Measurements from ENCODE around the gene ZBTB7C. TPM values are rescaled to one million over a fixed set of nuclear protein-coding genes. Genes with fewer than 3 reads are reported as not detected.

Gene ZBTB7C
- total RNA-seq, 1 donor from 2014 or later: 7.4 TPM

- H3K4me3 Mint-ChIP-seq: no peak overlapping the region
- H3K9me3 Mint-ChIP-seq: peaks cover 16% of the 10 kb centered on the region
- peaks cover 21% of the 10 kb centered on the region for H3K4me1 Mint-ChIP-seq
- no peak for DNase-seq (ENCODE audit: low spot score in 2 of 2, unreplicated experiment in 2 of 2)
- TF ChIP-seq CTCF (IDR thresholded peaks at IDR 0.05; ENCODE audit: unreplicated experiment): no peak
- H3K27me3 Mint-ChIP-seq (ENCODE audit: low read depth): no peaks in the 10 kb centered on the region
- no peaks in the 10 kb centered on the region for H3K36me3 Mint-ChIP-seq
- no peak overlapping the region for H3K27ac Mint-ChIP-seq
Measured at GRCh38 chr18:48364146-48364545, 45.0 kb downstream of the ZBTB7C start.

DNA sequence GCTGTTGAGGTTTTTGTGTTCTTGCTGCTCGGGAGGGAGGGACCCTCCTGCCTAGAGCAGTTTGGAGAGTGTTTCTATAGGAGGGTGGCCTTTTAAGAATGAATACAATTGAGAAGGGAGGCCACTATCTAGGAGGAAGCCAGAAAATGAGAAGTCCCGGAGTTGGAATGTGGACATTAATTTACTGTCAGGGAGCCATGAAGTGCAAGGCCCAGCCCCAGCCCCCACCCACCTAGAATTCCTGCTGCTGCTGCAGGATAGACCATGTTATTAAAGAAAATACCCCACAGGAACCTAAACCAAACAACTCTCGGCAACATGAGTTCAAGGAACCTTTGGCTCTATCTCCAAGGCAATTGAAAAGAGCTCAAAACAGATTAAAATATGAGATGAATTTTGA, 46.0 kb downstream of the ZBTB7C start:
- Mint-ChIP-seq H3K27me3 (ENCODE audit: low read depth) (no peaks in the 10 kb centered on the region), H3K36me3 (no peaks in the 10 kb centered on the region), H3K4me1 (peaks cover 21% of the 10 kb centered on the region), H3K4me3 (no peak overlapping the region), H3K9me3 (peaks cover 12% of the 10 kb centered on the region), H3K27ac (peak overlapping the region; percentile 87)
- no peak for DNase-seq (ENCODE audit: low spot score in 2 of 2, unreplicated experiment in 2 of 2)
- no peak for TF ChIP-seq CTCF (IDR thresholded peaks at IDR 0.05; ENCODE audit: unreplicated experiment)

DNA sequence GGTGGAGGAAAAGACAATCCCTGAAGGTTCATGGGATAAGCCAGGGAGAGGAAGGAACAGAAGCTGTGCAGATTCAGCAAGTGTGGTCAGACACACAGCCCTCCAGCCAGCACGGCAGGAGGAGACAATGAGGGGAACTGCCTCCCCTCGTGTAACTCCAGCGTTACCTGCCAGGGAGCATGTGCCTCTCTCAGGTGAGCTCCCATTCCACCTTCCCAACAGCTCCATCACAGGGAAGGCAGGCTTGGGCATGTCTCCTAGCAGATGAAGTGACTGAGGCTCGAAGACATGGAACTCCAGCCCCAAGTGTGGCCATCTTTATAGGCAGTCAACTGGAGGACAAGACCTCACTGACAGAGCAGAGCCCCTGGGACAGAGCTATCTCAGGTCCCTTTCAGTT, 47.4 kb downstream of the ZBTB7C start:
- TF ChIP-seq CTCF (IDR thresholded peaks at IDR 0.05; ENCODE audit: unreplicated experiment): no peak
- Mint-ChIP-seq H3K27me3 (ENCODE audit: low read depth) (no peaks in the 10 kb centered on the region), H3K4me1 (peaks cover 30% of the 10 kb centered on the region), H3K9me3 (peaks cover 12% of the 10 kb centered on the region), H3K27ac (no peak overlapping the region), H3K4me3 (no peak overlapping the region), H3K36me3 (no peaks in the 10 kb centered on the region)
- DNase-seq (ENCODE audit: low spot score in 2 of 2, unreplicated experiment in 2 of 2): no peak

DNA sequence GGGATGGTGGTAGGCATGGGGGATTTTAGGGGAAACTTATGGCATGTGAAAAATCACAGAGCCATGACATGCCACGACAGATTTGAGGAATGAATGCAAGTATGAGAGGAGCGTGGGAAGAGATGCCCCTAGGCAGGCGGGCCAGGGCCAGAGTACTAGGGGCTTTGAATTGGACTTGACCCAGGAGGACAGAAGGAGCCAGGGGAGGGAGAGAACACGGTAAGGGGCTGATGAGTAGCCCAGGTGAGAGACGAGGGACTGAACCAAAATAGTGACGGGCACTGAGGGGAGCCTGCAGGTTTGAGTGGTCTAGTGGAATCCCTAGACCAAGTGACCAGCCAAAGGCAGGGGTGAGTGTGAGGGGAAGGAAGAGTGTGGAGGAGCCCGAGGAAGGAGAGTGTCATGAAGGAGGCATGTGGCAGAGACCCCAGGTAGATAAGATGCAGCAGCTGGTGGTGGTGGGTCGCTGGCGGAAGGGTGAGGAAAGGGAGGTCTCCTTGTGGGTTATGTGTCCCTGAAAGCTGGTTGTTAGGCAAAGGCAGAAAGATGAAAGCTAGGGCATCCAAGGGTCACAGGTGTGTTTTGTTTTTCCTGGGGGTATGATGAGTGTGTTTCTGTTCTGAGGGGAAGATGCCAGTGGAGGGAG, 48.7 kb downstream of the ZBTB7C start:
- Mint-ChIP-seq H3K36me3 (no peaks in the 10 kb centered on the region), H3K27me3 (ENCODE audit: low read depth) (no peaks in the 10 kb centered on the region), H3K27ac (no peak overlapping the region), H3K4me1 (peaks cover 39% of the 10 kb centered on the region), H3K9me3 (peaks cover 5% of the 10 kb centered on the region), H3K4me3 (no peak overlapping the region)
- TF ChIP-seq CTCF (IDR thresholded peaks at IDR 0.05; ENCODE audit: unreplicated experiment): no peak
- no peak for DNase-seq (ENCODE audit: low spot score in 2 of 2, unreplicated experiment in 2 of 2)

DNA sequence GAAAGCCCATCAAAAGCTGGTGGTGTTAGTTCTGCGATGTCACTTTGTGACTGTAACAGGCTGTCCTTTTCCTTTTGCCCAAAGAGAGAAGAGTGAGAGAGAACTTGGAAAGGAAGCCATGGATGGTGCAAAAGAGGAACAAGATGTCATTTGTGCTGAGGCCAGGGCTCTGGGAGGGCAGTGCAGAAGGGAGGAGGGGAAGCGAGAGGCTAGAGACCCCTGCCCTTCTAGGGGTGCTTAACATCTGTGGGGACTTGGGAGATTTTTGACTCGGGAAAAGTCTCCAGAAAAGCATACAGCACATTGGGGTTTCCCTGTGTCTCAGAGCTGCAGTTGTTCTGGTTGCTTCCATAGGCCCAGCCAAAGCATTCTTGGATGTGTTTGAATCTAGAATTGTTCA, 49.6 kb downstream of the ZBTB7C start:
- TF ChIP-seq CTCF (IDR thresholded peaks at IDR 0.05; ENCODE audit: unreplicated experiment): no peak
- no peak overlapping the region for H3K27ac Mint-ChIP-seq
- H3K27me3 Mint-ChIP-seq (ENCODE audit: low read depth): no peaks in the 10 kb centered on the region
- DNase-seq (ENCODE audit: low spot score in 2 of 2, unreplicated experiment in 2 of 2): no peak
- peaks cover 46% of the 10 kb centered on the region for H3K4me1 Mint-ChIP-seq
- H3K9me3 Mint-ChIP-seq: no peaks in the 10 kb centered on the region
- H3K36me3 Mint-ChIP-seq: no peaks in the 10 kb centered on the region
- no peak overlapping the region for H3K4me3 Mint-ChIP-seq

- no peak for TF ChIP-seq CTCF (IDR thresholded peaks at IDR 0.05; ENCODE audit: unreplicated experiment)
- Mint-ChIP-seq H3K27ac (no peak overlapping the region), H3K27me3 (ENCODE audit: low read depth) (no peaks in the 10 kb centered on the region), H3K9me3 (no peaks in the 10 kb centered on the region), H3K4me1 (peaks cover 46% of the 10 kb centered on the region), H3K36me3 (no peaks in the 10 kb centered on the region), H3K4me3 (no peak overlapping the region)
- no peak for DNase-seq (ENCODE audit: low spot score in 2 of 2, unreplicated experiment in 2 of 2)
Measured at GRCh38 chr18:48358868-48359267, 50.3 kb downstream of the ZBTB7C start.

Measured in mesothelial cell of epicardium (in vitro differentiated cells).